GM19455 (cell line): ENCODE data around the gene STAC3.

ENCODE experiments used
- ATAC-seq: cut with Tn5 transposase; IDR thresholded peaks from one replicate; pipeline ENCODE4 v1.9.1; 2021; ENCODE audit not compliant: unreplicated experiment

The STAC3 gene

GRCh38 chr12:57255916-57256315 lies 4.9 kb upstream of the STAC3 start:
- no peak for ATAC-seq

GRCh38 chr12:57254506-57255280 lies 3.7 kb upstream of the STAC3 start:
- no peak for ATAC-seq

- no peak for ATAC-seq
These were observed 446 bp downstream of the STAC3 start for GRCh38 chr12:57250541-57250940.

GRCh38 chr12:57248934-57249742 lies 1.8 kb downstream of the STAC3 start:
- ATAC-seq = no peak

- ATAC-seq = no peak
These were observed 3.9 kb downstream of the STAC3 start for GRCh38 chr12:57247041-57247440.

- no peak for ATAC-seq
These were observed 6.7 kb downstream of the STAC3 start for GRCh38 chr12:57244312-57244696.

GRCh38 chr12:57243521-57244311 lies 7.3 kb downstream of the STAC3 start:
- no peak for ATAC-seq

- peak; percentile 29 for ATAC-seq
These were observed 8.1 kb downstream of the STAC3 start for GRCh38 chr12:57242691-57243454.

- no peak for ATAC-seq
These were observed 8.7 kb downstream of the STAC3 start for GRCh38 chr12:57242329-57242690.

GRCh38 chr12:57241402-57242310 lies 9.3 kb downstream of the STAC3 start:
- no peak for ATAC-seq

GRCh38 chr12:57240926-57241401 lies 10.0 kb downstream of the STAC3 start:
- ATAC-seq = no peak

- ATAC-seq = peak; percentile 25
These were observed 10.7 kb downstream of the STAC3 start for GRCh38 chr12:57240066-57240921.

GRCh38 chr12:57239587-57240065 lies 11.4 kb downstream of the STAC3 start:
- no peak for ATAC-seq

GRCh38 chr12:57238854-57239554 lies 12.0 kb downstream of the STAC3 start:
- peak; percentile 58 for ATAC-seq

- ATAC-seq = no peak
These were observed 12.8 kb downstream of the STAC3 start for GRCh38 chr12:57237932-57238853.

- ATAC-seq = no peak
These were observed 13.4 kb downstream of the STAC3 start for GRCh38 chr12:57237596-57237931.
